ENCODE measurements around the gene ERICH4.

- no peak for TF ChIP-seq CTCF (IDR thresholded peaks at IDR 0.05)
- TF ChIP-seq POLR2A (IDR thresholded peaks at IDR 0.05), result no peak
Observed at GRCh38 chr19:41427647-41428480, 15.1 kb upstream of the ERICH4 start.

Data from breast epithelium (tissue), 3 donors.